Fibroblast of lung (primary cell): ENCODE results near the gene PLEKHA8. TPM values are rescaled to one million over a fixed set of nuclear protein-coding genes. Genes with fewer than 3 reads are reported as not detected.

Experiments
- DNase-seq, 2 donors: peaks; one replicate each; pipeline versions ENCODE4 v3.0.0 to v3.0.0-alpha.2; 2010; ENCODE audit warnings: low read depth in 2 of 2
- H2AFZ ChIP-seq: 2 replicates; pipeline ENCODE4 v1.5.1; 2012; ENCODE audit warnings: low read length, control low read depth, inconsistent platforms
- H3K27ac ChIP-seq: 2 replicates; pipeline ENCODE4 v1.5.1; 2011; ENCODE audit warnings: low read length, control low read depth; ENCODE audit not compliant: insufficient read depth
- H3K27me3 ChIP-seq: 2 replicates; pipeline ENCODE4 v1.5.1; 2011; ENCODE audit warnings: mild to moderate bottlenecking, low read length; ENCODE audit not compliant: control insufficient read depth, insufficient read depth
- H3K36me3 ChIP-seq: 2 replicates; pipeline ENCODE4 v1.5.1; 2011; ENCODE audit warnings: low read length; ENCODE audit not compliant: control insufficient read depth, insufficient read depth
- H3K4me1 ChIP-seq: 2 replicates; pipeline ENCODE4 v1.5.1; 2011; ENCODE audit warnings: low read length; ENCODE audit not compliant: control insufficient read depth, insufficient read depth; ENCODE audit errors: extremely low read depth
- H3K4me2 ChIP-seq: 2 replicates; pipeline ENCODE4 v1.5.1; 2011; ENCODE audit warnings: low read length, control low read depth; ENCODE audit not compliant: insufficient read depth; ENCODE audit errors: extremely low read depth
- H3K4me3 ChIP-seq, 4 experiments: fragments of 200-600 bp in 1 of 4; sonication (generic) in 1 of 4; replicated peaks in 1 of 4; 2 replicates each; pipeline ENCODE4 v1.5.1; 2011 to 2016; ENCODE audit warnings: low read length in 4 of 4, low read depth in 3 of 4, mild to moderate bottlenecking in 3 of 4, control low read depth in 2 of 4, inconsistent platforms in 1 of 4, mixed read lengths in 1 of 4; ENCODE audit not compliant: insufficient read depth in 1 of 4; ENCODE audit errors: control extremely low read depth in 1 of 4
- H3K79me2 ChIP-seq: 2 replicates; pipeline ENCODE4 v1.5.1; 2012; ENCODE audit warnings: mild to moderate bottlenecking, low read length, inconsistent platforms; ENCODE audit not compliant: control insufficient read depth, insufficient read depth
- H3K9ac ChIP-seq: 2 replicates; pipeline ENCODE4 v1.5.1; 2011; ENCODE audit warnings: mild to moderate bottlenecking, low read length, control low read depth; ENCODE audit not compliant: insufficient read depth
- H3K9me3 ChIP-seq: 2 replicates; pipeline ENCODE4 v1.5.1; 2012; ENCODE audit warnings: low read depth, low read length; ENCODE audit not compliant: control insufficient read depth, insufficient read depth
- H4K20me1 ChIP-seq: 2 replicates; pipeline ENCODE4 v1.5.1; 2011; ENCODE audit warnings: low read length; ENCODE audit not compliant: control insufficient read depth, insufficient read depth; ENCODE audit errors: extremely low read depth
- EZH2 ChIP-seq: IDR thresholded peaks from 2 replicates; pipeline ENCODE4 v1.5.1; 2012; ENCODE audit warnings: low read length, control low read depth, mild to moderate bottlenecking; ENCODE audit errors: missing control alignments
- polyA plus RNA-seq, 2 donors: library from polyadenylated mRNA; depleted of rRNA in 1 of 2; stranded (reverse) in 1 of 2; unstranded in 1 of 2; fragments of >200 nt; gene quantifications; 2 replicates each; pipeline ENCODE4 v1.2.1, GENCODE V29; 2011 to 2012; ENCODE audit warnings: missing spikeins in 1 of 2
- total RNA-seq: library from RNA; depleted of rRNA; stranded (reverse); fragments of >200 nt; gene quantifications from 2 replicates; pipeline ENCODE4 v1.2.1, GENCODE V29; 2014
- TF ChIP-seq, protein P1 (sequence below), 2 donors: IDR thresholded peaks in 1 of 2; conservative IDR thresholded peaks in 1 of 2; 1 replicate in 1 of 2; 2 replicates in 1 of 2; pipeline ENCODE4 v1.5.1; 2011 to 2012; ENCODE audit warnings: low read length in 2 of 2, control low read depth in 1 of 2, inconsistent platforms in 1 of 2, low read depth in 1 of 2, mild to moderate bottlenecking in 1 of 2

Gene PLEKHA8
- total and polyA plus RNA-seq, 2 donors (not counting 1 experiment from before 2014, with no cell fraction given): 9.5 to 15.5 TPM

DNA sequence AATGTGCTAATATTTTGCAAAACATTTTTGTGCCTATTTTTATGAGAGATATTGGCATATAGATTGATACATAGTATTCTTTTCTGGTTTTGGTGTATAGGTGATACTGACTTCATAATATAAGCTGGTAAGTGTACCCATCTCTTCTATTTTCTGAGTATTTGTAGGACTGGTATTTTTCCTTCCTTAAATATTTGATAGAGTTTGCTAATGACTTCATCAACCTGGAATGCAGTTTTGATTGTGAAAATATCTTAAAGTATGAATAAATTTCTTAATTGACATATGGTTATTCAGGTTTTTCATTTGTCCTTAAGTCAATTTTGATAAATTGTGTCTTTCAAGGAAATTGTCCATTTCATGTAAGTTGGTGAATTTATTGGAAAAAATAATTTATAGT is 32.6 kb upstream of the PLEKHA8 start:
- TF ChIP-seq EZH2: no peak
- no peak overlapping the region for H3K4me3 ChIP-seq
- H3K27ac ChIP-seq: no peak overlapping the region
- H3K27me3 ChIP-seq: no peaks in the 10 kb centered on the region
- H4K20me1 ChIP-seq: no peaks in the 10 kb centered on the region
- DNase-seq: no peak
- H2AFZ ChIP-seq: no peak overlapping the region
- no peak overlapping the region for H3K4me2 ChIP-seq
- no peaks in the 10 kb centered on the region for H3K79me2 ChIP-seq
- no peaks in the 10 kb centered on the region for H3K36me3 ChIP-seq
- no peaks in the 10 kb centered on the region for H3K4me1 ChIP-seq
- no peaks in the 10 kb centered on the region for H3K9me3 ChIP-seq
- H3K9ac ChIP-seq: no peak overlapping the region

DNA sequence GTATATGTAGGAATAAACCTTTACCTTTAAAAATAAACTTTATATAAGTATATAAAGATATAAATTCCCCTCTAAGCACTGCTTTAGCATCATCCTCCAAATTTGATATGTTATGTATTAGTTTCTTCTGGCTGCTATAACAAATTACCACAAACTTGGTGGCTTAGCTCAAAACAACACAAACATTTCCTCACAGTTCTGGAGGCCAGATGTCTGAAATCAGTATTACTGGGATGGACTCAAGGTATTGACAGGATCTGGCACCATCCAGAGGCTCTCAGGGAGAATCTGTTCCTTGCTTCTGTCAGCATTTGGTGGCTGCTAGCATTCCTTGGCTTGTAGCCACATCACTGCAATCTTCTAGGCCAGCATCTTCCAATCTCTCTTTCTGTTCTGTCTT is 31.9 kb upstream of the PLEKHA8 start:
- Histone ChIP-seq H4K20me1 (no peaks in the 10 kb centered on the region), H3K4me3 (no peak overlapping the region), H3K36me3 (no peaks in the 10 kb centered on the region), H3K4me2 (no peak overlapping the region), H3K9ac (no peak overlapping the region), H2AFZ (no peak overlapping the region), H3K27ac (no peak overlapping the region), H3K79me2 (no peaks in the 10 kb centered on the region), H3K4me1 (no peaks in the 10 kb centered on the region), H3K27me3 (no peaks in the 10 kb centered on the region), H3K9me3 (no peaks in the 10 kb centered on the region)
- no peak for TF ChIP-seq EZH2
- TF ChIP-seq, protein P1, sequence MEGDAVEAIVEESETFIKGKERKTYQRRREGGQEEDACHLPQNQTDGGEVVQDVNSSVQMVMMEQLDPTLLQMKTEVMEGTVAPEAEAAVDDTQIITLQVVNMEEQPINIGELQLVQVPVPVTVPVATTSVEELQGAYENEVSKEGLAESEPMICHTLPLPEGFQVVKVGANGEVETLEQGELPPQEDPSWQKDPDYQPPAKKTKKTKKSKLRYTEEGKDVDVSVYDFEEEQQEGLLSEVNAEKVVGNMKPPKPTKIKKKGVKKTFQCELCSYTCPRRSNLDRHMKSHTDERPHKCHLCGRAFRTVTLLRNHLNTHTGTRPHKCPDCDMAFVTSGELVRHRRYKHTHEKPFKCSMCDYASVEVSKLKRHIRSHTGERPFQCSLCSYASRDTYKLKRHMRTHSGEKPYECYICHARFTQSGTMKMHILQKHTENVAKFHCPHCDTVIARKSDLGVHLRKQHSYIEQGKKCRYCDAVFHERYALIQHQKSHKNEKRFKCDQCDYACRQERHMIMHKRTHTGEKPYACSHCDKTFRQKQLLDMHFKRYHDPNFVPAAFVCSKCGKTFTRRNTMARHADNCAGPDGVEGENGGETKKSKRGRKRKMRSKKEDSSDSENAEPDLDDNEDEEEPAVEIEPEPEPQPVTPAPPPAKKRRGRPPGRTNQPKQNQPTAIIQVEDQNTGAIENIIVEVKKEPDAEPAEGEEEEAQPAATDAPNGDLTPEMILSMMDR (conservative IDR thresholded peaks at IDR 0.05 in 1 of 2, IDR thresholded peaks at IDR 0.05 in 1 of 2; ENCODE audit: low read depth in 1 of 2, low read length in 2 of 2): no peak
- DNase-seq: no peak

DNA sequence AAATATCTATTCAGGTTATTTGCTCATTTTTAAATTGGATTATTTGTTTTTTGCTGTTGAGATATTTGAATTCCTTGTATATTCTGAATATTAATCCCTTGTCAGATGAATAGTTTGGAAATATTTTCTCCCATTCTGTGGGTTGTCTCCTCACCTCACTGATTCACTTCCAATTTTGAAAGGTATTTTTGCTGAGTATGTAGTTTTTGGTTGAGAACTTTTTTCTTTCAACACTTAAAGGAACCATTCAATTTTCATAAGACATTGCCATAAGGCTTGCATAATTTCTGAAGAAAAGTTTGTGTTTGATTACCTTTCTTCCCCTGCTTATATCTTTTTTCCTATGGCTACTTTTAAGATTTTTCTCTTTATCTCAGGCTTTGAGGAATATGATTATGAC is 29.7 kb upstream of the PLEKHA8 start:
- no peak for TF ChIP-seq EZH2
- TF ChIP-seq, protein P1 (conservative IDR thresholded peaks at IDR 0.05 in 1 of 2, IDR thresholded peaks at IDR 0.05 in 1 of 2; ENCODE audit: low read depth in 1 of 2, low read length in 2 of 2): no peak
- Histone ChIP-seq H3K79me2 (no peaks in the 10 kb centered on the region), H3K4me1 (no peaks in the 10 kb centered on the region), H3K4me2 (no peak overlapping the region), H3K9me3 (no peaks in the 10 kb centered on the region), H3K36me3 (no peaks in the 10 kb centered on the region), H3K27ac (no peak overlapping the region), H3K4me3 (no peak overlapping the region), H2AFZ (no peak overlapping the region), H4K20me1 (no peaks in the 10 kb centered on the region), H3K9ac (no peak overlapping the region), H3K27me3 (no peaks in the 10 kb centered on the region)
- no peak for DNase-seq
